Astrocyte (in vitro differentiated cells and primary cell): ENCODE results near the gene PTPRT. TPM values are rescaled to one million over a fixed set of nuclear protein-coding genes. Genes with fewer than 3 reads are reported as not detected.

Experiments
- DNase-seq: peaks from one replicate; pipeline ENCODE4 v3.0.0-alpha.2; 2010; ENCODE audit warnings: low read depth
- FAIRE-seq: peaks from 2 replicates; lab custom pipeline; 2011; peaks lifted over from hg19 to GRCh38; lab: Jason Lieb, UNC
- H2AFZ ChIP-seq: 2 replicates; pipeline ENCODE4 v1.6.0; 2012; ENCODE audit warnings: low read depth, low read length, inconsistent platforms
- H3K27ac ChIP-seq: 2 replicates; pipeline ENCODE4 v1.5.1; 2011; ENCODE audit warnings: low read depth, low read length, inconsistent platforms
- H3K27me3 ChIP-seq: 2 replicates; pipeline ENCODE4 v1.6.0; 2011; ENCODE audit warnings: low read length, inconsistent platforms; ENCODE audit not compliant: insufficient read depth
- H3K36me3 ChIP-seq: 2 replicates; pipeline ENCODE4 v1.5.1; 2011; ENCODE audit warnings: low read length, inconsistent platforms; ENCODE audit not compliant: insufficient read depth
- H3K4me1 ChIP-seq: 2 replicates; pipeline ENCODE4 v1.5.1; 2011; ENCODE audit warnings: low read length, inconsistent platforms; ENCODE audit not compliant: insufficient read depth
- H3K4me2 ChIP-seq: 2 replicates; pipeline ENCODE4 v1.6.0; 2012; ENCODE audit warnings: low read length, inconsistent platforms
- H3K4me3 ChIP-seq: 2 replicates; pipeline ENCODE4 v1.5.1; 2011; ENCODE audit warnings: low read depth, mild to moderate bottlenecking, low read length, inconsistent platforms; ENCODE audit not compliant: insufficient read depth
- H3K79me2 ChIP-seq: 2 replicates; pipeline ENCODE4 v1.6.0; 2012; ENCODE audit warnings: mild to moderate bottlenecking, low read length, inconsistent platforms; ENCODE audit not compliant: insufficient read depth
- H3K9ac ChIP-seq: 2 replicates; pipeline ENCODE4 v1.6.0; 2012; ENCODE audit warnings: mild to moderate bottlenecking, low read length, inconsistent platforms
- H3K9me3 ChIP-seq: 2 replicates; pipeline ENCODE4 v1.5.1; 2012; ENCODE audit warnings: low read depth, mild to moderate bottlenecking, low read length, inconsistent platforms; ENCODE audit not compliant: insufficient read depth
- H4K20me1 ChIP-seq: 2 replicates; pipeline ENCODE4 v1.6.0; 2012; ENCODE audit warnings: low read length, inconsistent platforms; ENCODE audit not compliant: insufficient read depth
- H3K27ac Mint-ChIP-seq: one replicate; pipeline ENCODE4 v1.8.0; 2021; ENCODE audit warnings: mild to moderate bottlenecking, mixed read lengths; ENCODE audit not compliant: unreplicated experiment
- H3K27me3 Mint-ChIP-seq: one replicate; pipeline ENCODE4 v1.8.0; 2021; ENCODE audit warnings: low read depth, mixed read lengths; ENCODE audit not compliant: unreplicated experiment
- H3K36me3 Mint-ChIP-seq: one replicate; pipeline ENCODE4 v1.8.0; 2021; ENCODE audit warnings: low read depth, mixed read lengths; ENCODE audit not compliant: unreplicated experiment
- H3K4me1 Mint-ChIP-seq: one replicate; pipeline ENCODE4 v1.8.0; 2021; ENCODE audit warnings: low read depth, mixed read lengths; ENCODE audit not compliant: unreplicated experiment
- H3K4me3 Mint-ChIP-seq: one replicate; pipeline ENCODE4 v1.8.0; 2021; ENCODE audit warnings: mild to moderate bottlenecking, moderate library complexity, mixed read lengths; ENCODE audit not compliant: unreplicated experiment
- H3K9me3 Mint-ChIP-seq: one replicate; pipeline ENCODE4 v1.8.0; 2021; ENCODE audit warnings: mild to moderate bottlenecking, mixed read lengths; ENCODE audit not compliant: unreplicated experiment
- CTCF ChIP-seq: IDR thresholded peaks from 2 replicates; pipeline ENCODE4 v1.5.1; 2011; ENCODE audit warnings: low read depth, mild to moderate bottlenecking, inconsistent platforms, low read length, moderate library complexity; ENCODE audit not compliant: insufficient read depth
- EZH2 ChIP-seq: IDR thresholded peaks from 2 replicates; pipeline ENCODE4 v1.6.1; 2012; ENCODE audit warnings: mild to moderate bottlenecking, low read length, inconsistent platforms; ENCODE audit not compliant: insufficient read depth
- total RNA-seq: library from RNA; stranded (reverse); gene quantifications from 2 replicates; pipeline ENCODE4 v1.2.1, GENCODE V29; 2021

PTPRT gene
- total RNA-seq, 1 donor from 2014 or later, result 0.25 TPM

GRCh38 chr20:42975974-42976373 lies 213.7 kb downstream of the PTPRT start:
- DNase-seq (no peak), FAIRE-seq (no peak)
- H3K9me3 Mint-ChIP-seq, result peaks cover 2% of the 10 kb centered on the region
- no peak overlapping the region for H3K27ac Mint-ChIP-seq
- no peaks in the 10 kb centered on the region for H3K27me3 Mint-ChIP-seq
- H3K4me1 ChIP-seq, result no peaks in the 10 kb centered on the region
- no peak overlapping the region for H3K4me3 Mint-ChIP-seq
- H3K79me2 ChIP-seq, result no peaks in the 10 kb centered on the region
- no peaks in the 10 kb centered on the region for H3K4me1 Mint-ChIP-seq
- H3K27ac ChIP-seq, result no peak overlapping the region
- H3K36me3 Mint-ChIP-seq, result no peaks in the 10 kb centered on the region
- no peak overlapping the region for H3K4me3 ChIP-seq
- H4K20me1 ChIP-seq, result no peaks in the 10 kb centered on the region
- H3K27me3 ChIP-seq, result no peaks in the 10 kb centered on the region
- no peaks in the 10 kb centered on the region for H3K9me3 ChIP-seq
- TF ChIP-seq EZH2 (no peak), CTCF (no peak)
- H3K36me3 ChIP-seq, result no peaks in the 10 kb centered on the region
- no peak overlapping the region for H3K9ac ChIP-seq
- no peak overlapping the region for H2AFZ ChIP-seq
- H3K4me2 ChIP-seq, result no peak overlapping the region

- Histone ChIP-seq H2AFZ (no peak overlapping the region), H3K79me2 (no peaks in the 10 kb centered on the region), H3K27ac (no peak overlapping the region), H3K9me3 (peaks cover 5% of the 10 kb centered on the region), H3K4me2 (no peak overlapping the region), H3K4me1 (no peaks in the 10 kb centered on the region), H3K9ac (no peak overlapping the region), H3K4me3 (no peak overlapping the region), H3K36me3 (no peaks in the 10 kb centered on the region), H3K27me3 (no peaks in the 10 kb centered on the region), H4K20me1 (no peaks in the 10 kb centered on the region)
- TF ChIP-seq CTCF (no peak), EZH2 (no peak)
- Mint-ChIP-seq H3K36me3 (no peaks in the 10 kb centered on the region), H3K4me1 (no peaks in the 10 kb centered on the region), H3K27me3 (no peaks in the 10 kb centered on the region), H3K27ac (no peak overlapping the region), H3K4me3 (no peak overlapping the region), H3K9me3 (peaks cover 2% of the 10 kb centered on the region)
- DNase-seq, result no peak
- no peak for FAIRE-seq
These were observed 215.4 kb downstream of the PTPRT start for GRCh38 chr20:42974347-42974746.

- FAIRE-seq (no peak), DNase-seq (no peak)
- H3K27ac ChIP-seq, result no peak overlapping the region
- no peaks in the 10 kb centered on the region for H3K27me3 ChIP-seq
- no peaks in the 10 kb centered on the region for H3K4me1 ChIP-seq
- no peak overlapping the region for H3K4me2 ChIP-seq
- no peaks in the 10 kb centered on the region for H3K27me3 Mint-ChIP-seq
- no peaks in the 10 kb centered on the region for H3K36me3 ChIP-seq
- H3K4me1 Mint-ChIP-seq, result no peaks in the 10 kb centered on the region
- no peaks in the 10 kb centered on the region for H3K79me2 ChIP-seq
- no peak for TF ChIP-seq EZH2
- TF ChIP-seq CTCF, result no peak
- H3K9me3 ChIP-seq, result peaks cover 12% of the 10 kb centered on the region
- H3K9me3 Mint-ChIP-seq, result peaks cover 8% of the 10 kb centered on the region
- no peaks in the 10 kb centered on the region for H3K36me3 Mint-ChIP-seq
- no peak overlapping the region for H3K27ac Mint-ChIP-seq
- H4K20me1 ChIP-seq, result no peaks in the 10 kb centered on the region
- H3K4me3 Mint-ChIP-seq, result no peak overlapping the region
- H3K9ac ChIP-seq, result no peak overlapping the region
- H2AFZ ChIP-seq, result no peak overlapping the region
- no peak overlapping the region for H3K4me3 ChIP-seq
These were observed 217.1 kb downstream of the PTPRT start for GRCh38 chr20:42972591-42972990.
